Right atrium auricular region (tissue), 2 donors: ENCODE data around the gene NMNAT2. TPM values are rescaled to one million over a fixed set of nuclear protein-coding genes. Genes with fewer than 3 reads are reported as not detected.

ENCODE experiments used
- DNase-seq: peaks from one replicate; pipeline ENCODE4 v3.0.0-alpha.2; 2019; ENCODE audit warnings: low spot score
- H3K27ac ChIP-seq, 2 donors: fragments of 200-600 bp; sonication (generic); 1 replicate in 1 of 2; 2 replicates in 1 of 2; pipeline ENCODE4 v1.5.1; 2016 to 2019
- H3K27me3 ChIP-seq, 2 donors: fragments of 200-600 bp; sonication (generic); one replicate each; pipeline versions ENCODE4 v1.5.1 to v1.6.0; 2017 to 2019
- H3K36me3 ChIP-seq: fragments of 200-600 bp; sonication (generic); one replicate; pipeline ENCODE4 v1.5.1; 2016
- H3K4me1 ChIP-seq, 2 donors: fragments of 200-600 bp; sonication (generic); one replicate each; pipeline versions ENCODE4 v1.5.1 to v1.6.0; 2017 to 2019
- H3K4me3 ChIP-seq, 2 donors: fragments of 200-600 bp; sonication (generic); 1 replicate in 1 of 2; 2 replicates in 1 of 2; pipeline ENCODE4 v1.5.1; 2017 to 2019; ENCODE audit warnings: mild to moderate bottlenecking in 1 of 2, moderate library complexity in 1 of 2
- H3K9me3 ChIP-seq, 2 donors: fragments of 200-600 bp; sonication (generic); one replicate each; pipeline ENCODE4 v1.5.1; 2019
- total RNA-seq, 2 donors: library from RNA; depleted of rRNA; stranded (reverse); fragments of >200 nt; gene quantifications; one replicate each; pipeline ENCODE4 v1.1.0, GENCODE V29; 2016
- TF ChIP-seq, protein P1 (sequence below), 2 donors: fragments of 200-600 bp; sonication (generic); IDR thresholded peaks; one replicate each; pipeline ENCODE4 v1.5.1; 2019; ENCODE audit warnings: antibody characterized with exemption in 2 of 2

NMNAT2 gene
- total RNA-seq, 2 donors from 2014 or later = 38.6 to 40.0 TPM

DNA sequence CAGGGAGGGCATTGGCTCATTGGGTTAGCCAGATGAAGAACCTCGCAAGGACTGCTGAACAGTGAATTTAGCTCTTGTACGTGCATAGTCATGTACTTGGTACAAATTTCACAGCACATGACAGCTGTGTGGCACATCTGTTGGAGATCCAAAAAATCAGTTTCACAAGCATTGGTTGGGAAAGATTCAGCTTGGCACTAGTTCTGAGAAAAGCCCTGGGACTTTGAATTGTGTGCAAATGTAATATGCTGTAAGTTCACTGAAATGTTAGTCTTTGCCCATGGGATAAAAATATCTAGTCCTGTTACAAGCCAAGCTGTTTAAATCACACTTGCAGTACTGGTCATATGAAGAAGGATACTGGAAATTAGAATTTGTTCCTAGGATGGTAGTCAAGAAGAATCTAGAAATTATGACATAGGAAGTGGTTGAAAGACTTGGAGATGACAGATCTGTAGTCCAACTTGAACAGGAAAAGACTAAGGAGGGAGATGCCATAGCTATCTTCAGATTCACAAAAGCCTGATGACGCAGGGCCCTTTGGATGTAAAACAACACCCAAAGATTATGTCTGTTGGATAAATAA lies 212.9 kb downstream of the NMNAT2 start:
- TF ChIP-seq, protein P1, sequence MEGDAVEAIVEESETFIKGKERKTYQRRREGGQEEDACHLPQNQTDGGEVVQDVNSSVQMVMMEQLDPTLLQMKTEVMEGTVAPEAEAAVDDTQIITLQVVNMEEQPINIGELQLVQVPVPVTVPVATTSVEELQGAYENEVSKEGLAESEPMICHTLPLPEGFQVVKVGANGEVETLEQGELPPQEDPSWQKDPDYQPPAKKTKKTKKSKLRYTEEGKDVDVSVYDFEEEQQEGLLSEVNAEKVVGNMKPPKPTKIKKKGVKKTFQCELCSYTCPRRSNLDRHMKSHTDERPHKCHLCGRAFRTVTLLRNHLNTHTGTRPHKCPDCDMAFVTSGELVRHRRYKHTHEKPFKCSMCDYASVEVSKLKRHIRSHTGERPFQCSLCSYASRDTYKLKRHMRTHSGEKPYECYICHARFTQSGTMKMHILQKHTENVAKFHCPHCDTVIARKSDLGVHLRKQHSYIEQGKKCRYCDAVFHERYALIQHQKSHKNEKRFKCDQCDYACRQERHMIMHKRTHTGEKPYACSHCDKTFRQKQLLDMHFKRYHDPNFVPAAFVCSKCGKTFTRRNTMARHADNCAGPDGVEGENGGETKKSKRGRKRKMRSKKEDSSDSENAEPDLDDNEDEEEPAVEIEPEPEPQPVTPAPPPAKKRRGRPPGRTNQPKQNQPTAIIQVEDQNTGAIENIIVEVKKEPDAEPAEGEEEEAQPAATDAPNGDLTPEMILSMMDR (IDR thresholded peaks at IDR 0.05) = no peak
- no peak overlapping the region for H3K4me3 ChIP-seq
- no peak overlapping the region for H3K27ac ChIP-seq
- H3K9me3 ChIP-seq = no peaks in the 10 kb centered on the region
- DNase-seq = no peak
- no peaks in the 10 kb centered on the region for H3K27me3 ChIP-seq
- no peaks in the 10 kb centered on the region for H3K36me3 ChIP-seq
- no peaks in the 10 kb centered on the region for H3K4me1 ChIP-seq

GRCh38 chr1:183203094-183203493 lies 215.1 kb downstream of the NMNAT2 start:
- no peaks in the 10 kb centered on the region for H3K36me3 ChIP-seq
- H3K4me3 ChIP-seq = no peak overlapping the region
- no peaks in the 10 kb centered on the region for H3K27me3 ChIP-seq
- no peaks in the 10 kb centered on the region for H3K9me3 ChIP-seq
- no peak overlapping the region for H3K27ac ChIP-seq
- DNase-seq = no peak
- no peaks in the 10 kb centered on the region for H3K4me1 ChIP-seq
- TF ChIP-seq, protein P1 (IDR thresholded peaks at IDR 0.05) = no peak

- Histone ChIP-seq H3K27ac (no peak overlapping the region), H3K4me3 (no peak overlapping the region), H3K4me1 (no peaks in the 10 kb centered on the region), H3K9me3 (no peaks in the 10 kb centered on the region), H3K27me3 (no peaks in the 10 kb centered on the region), H3K36me3 (no peaks in the 10 kb centered on the region)
- TF ChIP-seq, protein P1 (IDR thresholded peaks at IDR 0.05) = no peak
- DNase-seq = no peak
These were observed 217.7 kb downstream of the NMNAT2 start for GRCh38 chr1:183200451-183200850.

DNA sequence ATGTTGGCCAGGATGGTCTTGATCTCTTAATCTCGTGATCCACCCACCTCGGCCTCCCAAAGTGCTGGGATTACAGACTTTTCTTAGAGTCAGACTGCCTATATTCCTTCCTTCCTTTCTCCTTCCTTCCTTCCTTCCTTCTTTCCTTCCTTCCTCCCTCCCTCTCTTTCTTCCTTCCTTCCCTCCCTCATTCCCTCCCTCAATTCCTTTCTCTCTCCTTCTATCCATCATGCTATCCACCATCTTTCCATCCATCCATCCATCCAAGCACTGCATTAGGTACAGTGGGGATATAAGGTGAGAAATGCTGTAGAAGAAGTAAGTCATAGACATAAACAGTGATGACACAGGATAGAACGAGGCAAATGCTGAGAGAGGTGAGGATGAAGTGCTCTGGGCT lies 218.9 kb downstream of the NMNAT2 start:
- no peak for DNase-seq
- TF ChIP-seq, protein P1 (IDR thresholded peaks at IDR 0.05) = no peak
- no peak overlapping the region for H3K27ac ChIP-seq
- H3K27me3 ChIP-seq = no peaks in the 10 kb centered on the region
- H3K36me3 ChIP-seq = no peaks in the 10 kb centered on the region
- H3K4me3 ChIP-seq = no peak overlapping the region
- H3K9me3 ChIP-seq = no peaks in the 10 kb centered on the region
- peaks cover 0 to 5% of the 10 kb centered on the region in 2 donors for H3K4me1 ChIP-seq

- peaks cover 0 to 5% of the 10 kb centered on the region in 2 donors for H3K4me1 ChIP-seq
- no peaks in the 10 kb centered on the region for H3K27me3 ChIP-seq
- H3K36me3 ChIP-seq = no peaks in the 10 kb centered on the region
- no peak overlapping the region for H3K27ac ChIP-seq
- H3K4me3 ChIP-seq = no peak overlapping the region
- DNase-seq = no peak
- TF ChIP-seq, protein P1 (IDR thresholded peaks at IDR 0.05) = no peak
- H3K9me3 ChIP-seq = no peaks in the 10 kb centered on the region
These were observed 219.7 kb downstream of the NMNAT2 start for GRCh38 chr1:183198463-183198862.

Other genes with a start within 250 kb of the NMNAT2 start
- gene LAMC2, start 232.1 kb downstream of the NMNAT2 start, total RNA-seq = 1 to 10 TPM; 2.6 to 4.9 TPM
- 10 to 100 TPM; 42.0 to 43.6 TPM for gene SMG7, start 54.1 kb upstream of the NMNAT2 start, total RNA-seq
- 10 to 100 TPM in 1 of 2 donors, 1 to 10 TPM in 1; 3.2 to 10.7 TPM for gene NCF2, start 172.1 kb upstream of the NMNAT2 start, total RNA-seq
- 10 to 100 TPM; 39.2 to 47.0 TPM for gene ARPC5, start 217.4 kb upstream of the NMNAT2 start, total RNA-seq
- not detected for gene APOBEC4, start 234.9 kb upstream of the NMNAT2 start, total RNA-seq